K562 (cell line): ENCODE data around the gene TOX3. TPM values are rescaled to one million over a fixed set of nuclear protein-coding genes. Genes with fewer than 3 reads are reported as not detected.

ENCODE experiments used
- ATAC-seq: fragments of 200-7000 bp; cut with Tn5 transposase; 3 replicates; pipeline ENCODE4 v1.9.1; 2020; ENCODE audit warnings: moderate library complexity
- BruUV-seq: library from RNA; stranded (reverse); fragments of 400-500 nt; replicated peaks from 2 replicates; lab custom pipeline; 2021; lab: Mats Ljungman, UMichigan
- CTCF ChIA-PET: fragments of 300-600 bp; formaldehyde crosslinking; extraction: SDS; loops from one replicate; lab custom pipeline; 2021; ENCODE audit warnings: low intra/inter-chr PET ratio; lab: Yijun Ruan, JAX
- POLR2A ChIA-PET: fragments of 300-600, 350-650 bp; sonication (Branson Sonifier 250); formaldehyde crosslinking; extraction: SDS; loops from one replicate; lab custom pipeline; 2021; ENCODE audit warnings: antibody characterized with exemption, inconsistent platforms; lab: Yijun Ruan, JAX
- DNase-seq, 4 experiments: peaks; one replicate each; pipeline versions ENCODE4 v3.0.0 to v3.0.0-alpha.2; 2011 to 2018; ENCODE audit warnings: low spot score in 3 of 4, mixed read lengths in 3 of 4; ENCODE audit errors: extremely low read depth in 1 of 4
- FAIRE-seq: peaks from 2 replicates; lab custom pipeline; 2011; peaks lifted over from hg19 to GRCh38; lab: Jason Lieb, UNC
- H2AFZ ChIP-seq: 2 replicates; pipeline ENCODE4 v1.6.0; 2011; ENCODE audit warnings: low read depth, low read length, control low read depth, inconsistent platforms
- H3K27ac ChIP-seq: fragments of 200-600 bp; 3 replicates; pipeline ENCODE4 v1.8.0; 2011; ENCODE audit warnings: low read depth, mild to moderate bottlenecking, control low read depth, inconsistent platforms, low read length, moderate library complexity, mixed read lengths; ENCODE audit errors: extremely low read depth
- H3K27me3 ChIP-seq, 2 experiments: fragments of 300-600 bp in 1 of 2; 2 replicates in 1 of 2; 3 replicates in 1 of 2; pipeline versions ENCODE4 v1.6.0 to v1.8.0; 2011; ENCODE audit warnings: inconsistent platforms in 2 of 2, low read length in 2 of 2, mild to moderate bottlenecking in 1 of 2, mixed read lengths in 1 of 2, moderate library complexity in 1 of 2; ENCODE audit not compliant: control insufficient read depth in 2 of 2, insufficient read depth in 2 of 2
- H3K36me3 ChIP-seq: fragments of 300-600 bp; 3 replicates; pipeline ENCODE4 v1.8.0; 2011; ENCODE audit warnings: mild to moderate bottlenecking, low read length, inconsistent platforms; ENCODE audit not compliant: control insufficient read depth, insufficient read depth
- H3K4me1 ChIP-seq, 2 experiments: fragments of 200-600 bp in 1 of 2; replicated peaks in 1 of 2; 2 replicates in 1 of 2; 3 replicates in 1 of 2; pipeline versions ENCODE4 v1.5.1 to v1.8.0; 2011; ENCODE audit warnings: inconsistent platforms in 2 of 2, low read length in 2 of 2, mild to moderate bottlenecking in 1 of 2, mixed read lengths in 1 of 2, moderate library complexity in 1 of 2; ENCODE audit not compliant: control insufficient read depth in 2 of 2, insufficient read depth in 2 of 2
- H3K4me2 ChIP-seq: 2 replicates; pipeline ENCODE4 v1.6.1; 2011; ENCODE audit warnings: low read length, control low read depth, inconsistent platforms, mixed read lengths; ENCODE audit not compliant: insufficient read depth
- H3K4me3 ChIP-seq: fragments of 200-600 bp; sonication (generic), shearing (Covaris generic); 2 replicates; pipeline ENCODE4 v1.5.1; 2016; ENCODE audit warnings: control low read depth, inconsistent platforms
- H3K79me2 ChIP-seq: fragments of 200-600 bp; 3 replicates; pipeline ENCODE4 v1.8.0; 2011; ENCODE audit warnings: low read length, inconsistent platforms; ENCODE audit not compliant: control insufficient read depth, insufficient read depth
- H3K9ac ChIP-seq, 2 experiments: 2 replicates each; pipeline versions ENCODE4 v1.6.0 to v1.6.1; 2011; ENCODE audit warnings: low read depth in 2 of 2, low read length in 2 of 2, control low read depth in 1 of 2, inconsistent platforms in 1 of 2, mild to moderate bottlenecking in 1 of 2, mixed read lengths in 1 of 2; ENCODE audit not compliant: insufficient read depth in 1 of 2
- H3K9me1 ChIP-seq: one replicate; pipeline ENCODE4 v1.6.0; 2011; ENCODE audit warnings: inconsistent platforms, mild to moderate bottlenecking, low read length, moderate library complexity; ENCODE audit not compliant: control insufficient read depth, insufficient read depth
- H3K9me3 ChIP-seq: replicated peaks from 2 replicates; pipeline ENCODE4 v1.5.1; 2011; ENCODE audit warnings: low read depth, low read length, inconsistent platforms; ENCODE audit not compliant: control insufficient read depth, insufficient read depth
- H4K20me1 ChIP-seq: replicated peaks from 2 replicates; pipeline ENCODE4 v1.6.1; 2011; ENCODE audit warnings: low read length, inconsistent platforms, mixed read lengths; ENCODE audit not compliant: control insufficient read depth, insufficient read depth
- CBFA2T3 ChIP-seq: fragments of 450-650 bp; IDR thresholded peaks from 2 replicates; pipeline ENCODE4 v1.6.1; 2017
- HMG20B ChIP-seq: fragments of 250-450 bp; sonication (Bioruptor Pico); IDR thresholded peaks from 2 replicates; pipeline ENCODE4 v1.5.0; 2021; ENCODE audit warnings: mild to moderate bottlenecking
- KHSRP ChIP-seq: fragments of 450-650 bp; IDR thresholded peaks from 2 replicates; pipeline ENCODE4 v1.6.1; 2017
- KLF16 ChIP-seq: IDR thresholded peaks from 2 replicates; pipeline ENCODE4 v1.6.1; 2016; ENCODE audit warnings: antibody characterized with exemption
- MYBL2 ChIP-seq, 2 experiments: fragments of 450-650 bp in 1 of 2; sonication (generic) in 1 of 2; formaldehyde crosslinking in 1 of 2; IDR thresholded peaks; 2 replicates each; pipeline versions ENCODE4 v1.6.1 to v1.8.1; 2017 to 2022; ENCODE audit warnings: borderline replicate concordance in 1 of 2, inconsistent platforms in 1 of 2, low read depth in 1 of 2, mild to moderate bottlenecking in 1 of 2, missing genetic modification reagents in 1 of 2, moderate library complexity in 1 of 2
- PHF20 ChIP-seq: fragments of 450-650 bp; IDR thresholded peaks from 2 replicates; pipeline ENCODE4 v1.6.1; 2018; ENCODE audit not compliant: partially characterized antibody
- POLR2B ChIP-seq: fragments of 450-650 bp; IDR thresholded peaks from 2 replicates; pipeline ENCODE4 v1.6.1; 2018; ENCODE audit warnings: low read depth; ENCODE audit not compliant: partially characterized antibody
- PURB ChIP-seq: sonication (generic); formaldehyde crosslinking; IDR thresholded peaks from 2 replicates; pipeline ENCODE4 v1.9.0; 2021; ENCODE audit warnings: low read depth, mild to moderate bottlenecking, missing genetic modification reagents
- SREBF2 ChIP-seq: sonication (generic); formaldehyde crosslinking; IDR thresholded peaks from 2 replicates; pipeline ENCODE4 v1.4.0; 2020; ENCODE audit warnings: mild to moderate bottlenecking, missing genetic modification reagents
- U2AF1 ChIP-seq: fragments of 200-400 bp; formaldehyde crosslinking; optimal IDR thresholded peaks from 2 replicates; pipeline ENCODE3; 2017; ENCODE audit warnings: mild to moderate bottlenecking, low read depth, low read length, moderate library complexity
- ZNF143 ChIP-seq: sonication (generic); formaldehyde crosslinking; IDR thresholded peaks from 2 replicates; pipeline ENCODE4 v1.9.0; 2022; ENCODE audit warnings: mild to moderate bottlenecking, missing genetic modification reagents
- ZNF146 ChIP-seq: IDR thresholded peaks from one replicate; pipeline ENCODE4 v1.6.1; 2018; ENCODE audit warnings: missing compliant biosample characterization; ENCODE audit not compliant: unreplicated experiment
- ZNF232 ChIP-seq: sonication (generic); formaldehyde crosslinking; IDR thresholded peaks from 2 replicates; pipeline ENCODE4 v1.8.0; 2022; ENCODE audit warnings: mild to moderate bottlenecking, missing genetic modification reagents
- ZNF408 ChIP-seq: fragments of 250-450 bp; sonication (Bioruptor Pico); IDR thresholded peaks from 2 replicates; pipeline ENCODE4 v1.4.0; 2020; ENCODE audit warnings: low read depth, mild to moderate bottlenecking, moderate library complexity
- ZNF589 ChIP-seq: fragments of 200-800 bp; sonication (Bioruptor generic); IDR thresholded peaks from 2 replicates; pipeline ENCODE4 v1.6.1; 2016; ENCODE audit warnings: low read depth, missing genetic modification characterization, missing compliant biosample characterization
- WGBS: fragments of 100-300 bp; shearing (Covaris generic); methylation state at CpG from one replicate; pipeline ENCODE4 v1.1.6; 2016; ENCODE audit warnings: low coverage, mixed read lengths; ENCODE audit not compliant: insufficient coverage; ENCODE audit errors: missing lambda C conversion rate; 5-methylcytosine and 5-hydroxymethylcytosine counted together
- in situ Hi-C: fragments of 300-500 bp; cut with MboI; formaldehyde crosslinking; loops from 4 replicates; pipeline ENCODE4 v1.15.0; 2018; ENCODE audit warnings: inconsistent platforms, mixed read lengths
- intact Hi-C: fragments of 100-400 bp; cut with micrococcal nuclease; formaldehyde crosslinking; loops from 2 replicates; pipeline ENCODE4 v1.14.2; 2022
- polyA plus RNA-seq, 8 experiments: library from polyadenylated mRNA; depleted of rRNA in 4 of 8; stranded (reverse) in 5 of 8; unstranded in 3 of 8; fragments of >200 nt; fragmentation: Nextera tagmentation in 2 of 8; fragmentation: Illumina TruSeq in 1 of 8; extraction: Ambion mirVana in 2 of 8; extraction: Trizol in 1 of 8; gene quantifications; 2 replicates each; pipeline versions ENCODE4 v1.2.1 to v1.2.3, GENCODE V29; 2011 to 2014; ENCODE audit warnings: inconsistent platforms in 1 of 8, missing spikeins in 1 of 8
- total RNA-seq, 7 experiments: library from RNA; depleted of rRNA in 6 of 7; stranded (reverse); fragments of >200 nt in 6 of 7; fragmentation: Illumina TruSeq in 2 of 7; extraction: Trizol in 2 of 7; gene quantifications; 2 replicates each; pipeline versions ENCODE4 v1.2.1 to v1.2.3, GENCODE V29; 2011 to 2021; ENCODE audit warnings: low replicate concordance in 1 of 7
- TF ChIP-seq, protein P1 (sequence below): fragments of 250-450 bp; sonication (Bioruptor Pico); IDR thresholded peaks from 2 replicates; pipeline ENCODE4 v1.8.0; 2022; ENCODE audit warnings: inconsistent platforms, mild to moderate bottlenecking, moderate library complexity, borderline replicate concordance
- TF ChIP-seq, protein P2 (sequence below): sonication (generic); formaldehyde crosslinking; IDR thresholded peaks from 2 replicates; pipeline ENCODE4 v1.8.0; 2022; ENCODE audit warnings: mild to moderate bottlenecking, low read depth, missing genetic modification reagents
- TF ChIP-seq, protein P3 (sequence below): sonication (generic); formaldehyde crosslinking; IDR thresholded peaks from 2 replicates; pipeline ENCODE4 v1.9.0; 2022; ENCODE audit warnings: mild to moderate bottlenecking, missing genetic modification reagents
- TF ChIP-seq, protein P4 (sequence below): fragments of 250-450 bp; sonication (Bioruptor Pico); IDR thresholded peaks from 2 replicates; pipeline ENCODE4 v1.5.0; 2020; ENCODE audit warnings: mild to moderate bottlenecking, borderline replicate concordance

Gene TOX3
- total and polyA plus RNA-seq, 9 of the 15 experiments (the other 6 are each of a cell fraction or from before 2014, with no cell fraction given), result not detected

DNA sequence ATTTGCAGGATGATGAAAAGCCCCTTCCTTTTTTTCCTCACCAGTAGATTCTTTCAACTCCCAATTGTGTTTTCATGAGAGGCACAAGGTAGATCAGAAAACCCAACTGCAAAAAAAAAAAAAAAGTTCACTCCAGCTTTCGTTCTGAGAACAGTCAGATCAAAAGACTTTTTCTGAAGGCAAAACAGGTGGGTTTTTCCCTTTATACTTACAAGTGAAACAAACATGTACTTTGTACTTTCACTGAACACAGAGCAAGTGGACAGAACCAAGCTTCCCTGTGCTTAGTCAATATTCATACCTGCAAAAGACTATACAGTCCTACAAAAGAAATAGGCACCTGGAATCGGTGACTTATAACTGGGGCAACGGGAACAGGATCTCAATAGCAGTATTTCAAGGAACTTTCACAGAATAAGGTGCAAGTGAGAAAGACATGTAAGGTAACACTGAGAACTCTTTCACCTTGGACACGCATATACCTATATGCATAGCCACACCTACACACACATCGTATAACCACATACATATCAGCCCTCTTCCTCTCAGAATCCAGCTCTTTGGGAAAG is 54.1 kb downstream of the TOX3 start:
- H3K9me3 ChIP-seq, result no peaks in the 10 kb centered on the region
- no peak overlapping the region for H3K9ac ChIP-seq
- no peaks in the 10 kb centered on the region for H3K79me2 ChIP-seq
- H3K9me1 ChIP-seq, result no peaks in the 10 kb centered on the region
- POLR2A ChIA-PET, result no interaction called here
- no peaks in the 10 kb centered on the region for H3K4me1 ChIP-seq
- H2AFZ ChIP-seq, result no peak overlapping the region
- no peak overlapping the region for H3K4me3 ChIP-seq
- no peak for FAIRE-seq
- H4K20me1 ChIP-seq, result no peaks in the 10 kb centered on the region
- no peaks in the 10 kb centered on the region for H3K36me3 ChIP-seq
- H3K27ac ChIP-seq, result no peak overlapping the region
- 4% methylated on average over 5 of the region's 5 CpGs for WGBS
- no peak overlapping the region for H3K4me2 ChIP-seq
- no peak for ATAC-seq
- H3K27me3 ChIP-seq, result no peaks in the 10 kb centered on the region
- in situ Hi-C loops (no loop called here), intact Hi-C loops (no loop called here)
- no peak for DNase-seq
- CTCF ChIA-PET, result no interaction called here
- no TSS peak for BruUV-seq
- no peak for TF ChIP-seq KLF16
- no peak for TF ChIP-seq ZNF408 (CRISPR knock-in tag)
- TF ChIP-seq PHF20, result no peak
- TF ChIP-seq POLR2B, result no peak
- no peak for TF ChIP-seq CBFA2T3
- TF ChIP-seq, protein P1, sequence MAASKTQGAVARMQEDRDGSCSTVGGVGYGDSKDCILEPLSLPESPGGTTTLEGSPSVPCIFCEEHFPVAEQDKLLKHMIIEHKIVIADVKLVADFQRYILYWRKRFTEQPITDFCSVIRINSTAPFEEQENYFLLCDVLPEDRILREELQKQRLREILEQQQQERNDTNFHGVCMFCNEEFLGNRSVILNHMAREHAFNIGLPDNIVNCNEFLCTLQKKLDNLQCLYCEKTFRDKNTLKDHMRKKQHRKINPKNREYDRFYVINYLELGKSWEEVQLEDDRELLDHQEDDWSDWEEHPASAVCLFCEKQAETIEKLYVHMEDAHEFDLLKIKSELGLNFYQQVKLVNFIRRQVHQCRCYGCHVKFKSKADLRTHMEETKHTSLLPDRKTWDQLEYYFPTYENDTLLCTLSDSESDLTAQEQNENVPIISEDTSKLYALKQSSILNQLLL (CRISPR knock-in tag), result no peak
- no peak for TF ChIP-seq MYBL2 (IDR thresholded peaks at IDR 0.05; ENCODE audit: low read depth)
- TF ChIP-seq MYBL2 (CRISPR knock-in tag; IDR thresholded peaks at IDR 0.05; ENCODE audit: borderline replicate concordance), result no peak
- TF ChIP-seq, protein P2, sequence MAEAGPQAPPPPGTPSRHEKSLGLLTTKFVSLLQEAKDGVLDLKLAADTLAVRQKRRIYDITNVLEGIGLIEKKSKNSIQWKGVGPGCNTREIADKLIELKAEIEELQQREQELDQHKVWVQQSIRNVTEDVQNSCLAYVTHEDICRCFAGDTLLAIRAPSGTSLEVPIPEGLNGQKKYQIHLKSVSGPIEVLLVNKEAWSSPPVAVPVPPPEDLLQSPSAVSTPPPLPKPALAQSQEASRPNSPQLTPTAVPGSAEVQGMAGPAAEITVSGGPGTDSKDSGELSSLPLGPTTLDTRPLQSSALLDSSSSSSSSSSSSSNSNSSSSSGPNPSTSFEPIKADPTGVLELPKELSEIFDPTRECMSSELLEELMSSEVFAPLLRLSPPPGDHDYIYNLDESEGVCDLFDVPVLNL (CRISPR knock-in tag), result no peak
- TF ChIP-seq, protein P3, sequence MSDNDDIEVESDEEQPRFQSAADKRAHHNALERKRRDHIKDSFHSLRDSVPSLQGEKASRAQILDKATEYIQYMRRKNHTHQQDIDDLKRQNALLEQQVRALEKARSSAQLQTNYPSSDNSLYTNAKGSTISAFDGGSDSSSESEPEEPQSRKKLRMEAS (CRISPR knock-in tag), result no peak
- no peak for TF ChIP-seq KHSRP
- no peak for TF ChIP-seq ZNF232 (CRISPR knock-in tag)
- no peak for TF ChIP-seq ZNF589 (CRISPR knock-in tag)
- TF ChIP-seq PURB (CRISPR knock-in tag), result no peak
- TF ChIP-seq SREBF2 (CRISPR knock-in tag), result no peak
- TF ChIP-seq U2AF1, result no peak
- TF ChIP-seq ZNF146, result no peak
- no peak for TF ChIP-seq ZNF143 (CRISPR knock-in tag)
- no peak for TF ChIP-seq HMG20B
- TF ChIP-seq, protein P4, sequence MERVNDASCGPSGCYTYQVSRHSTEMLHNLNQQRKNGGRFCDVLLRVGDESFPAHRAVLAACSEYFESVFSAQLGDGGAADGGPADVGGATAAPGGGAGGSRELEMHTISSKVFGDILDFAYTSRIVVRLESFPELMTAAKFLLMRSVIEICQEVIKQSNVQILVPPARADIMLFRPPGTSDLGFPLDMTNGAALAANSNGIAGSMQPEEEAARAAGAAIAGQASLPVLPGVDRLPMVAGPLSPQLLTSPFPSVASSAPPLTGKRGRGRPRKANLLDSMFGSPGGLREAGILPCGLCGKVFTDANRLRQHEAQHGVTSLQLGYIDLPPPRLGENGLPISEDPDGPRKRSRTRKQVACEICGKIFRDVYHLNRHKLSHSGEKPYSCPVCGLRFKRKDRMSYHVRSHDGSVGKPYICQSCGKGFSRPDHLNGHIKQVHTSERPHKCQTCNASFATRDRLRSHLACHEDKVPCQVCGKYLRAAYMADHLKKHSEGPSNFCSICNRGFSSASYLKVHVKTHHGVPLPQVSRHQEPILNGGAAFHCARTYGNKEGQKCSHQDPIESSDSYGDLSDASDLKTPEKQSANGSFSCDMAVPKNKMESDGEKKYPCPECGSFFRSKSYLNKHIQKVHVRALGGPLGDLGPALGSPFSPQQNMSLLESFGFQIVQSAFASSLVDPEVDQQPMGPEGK, result no peak
